GM23338 (cell line): ENCODE measurements around the gene CFAP410. TPM values are rescaled to one million over a fixed set of nuclear protein-coding genes. Genes with fewer than 3 reads are reported as not detected.
"Not testable (repeated sequence)": the region's sequence is repeated elsewhere in the genome, so short reads cannot be mapped to it uniquely, and the experiment has no call there.

ENCODE experiments used
- ATAC-seq: fragments of 200-7000 bp; cut with Tn5 transposase; 3 replicates; pipeline ENCODE4 v1.9.1; 2020
- DNase-seq: peaks from one replicate; pipeline ENCODE4 v3.0.0-alpha.2; 2015; ENCODE audit warnings: low spot score
- H2AFZ ChIP-seq: fragments of 200-600 bp; sonication (generic); 2 replicates; pipeline ENCODE4 v1.8.0; 2016; ENCODE audit warnings: antibody characterized with exemption, mild to moderate bottlenecking, moderate library complexity
- H3F3A ChIP-seq: fragments of 200-600 bp; sonication (generic); replicated peaks from 2 replicates; pipeline ENCODE4 v1.8.0; 2017; ENCODE audit warnings: antibody characterized with exemption, mixed run types, low read depth
- H3K27ac ChIP-seq: fragments of 200-600 bp; sonication (generic); 2 replicates; pipeline ENCODE4 v1.6.1; 2016; ENCODE audit warnings: low read depth
- H3K27me3 ChIP-seq: fragments of 200-600 bp; sonication (generic); 2 replicates; pipeline ENCODE4 v1.8.0; 2016; ENCODE audit warnings: mild to moderate bottlenecking, mixed run types, moderate library complexity; ENCODE audit not compliant: insufficient read depth
- H3K36me3 ChIP-seq: fragments of 200-600 bp; sonication (generic); 2 replicates; pipeline ENCODE4 v1.8.0; 2016; ENCODE audit warnings: mild to moderate bottlenecking; ENCODE audit not compliant: insufficient read depth
- H3K4me1 ChIP-seq: fragments of 200-600 bp; sonication (generic); 2 replicates; pipeline ENCODE4 v1.8.0; 2016; ENCODE audit warnings: mild to moderate bottlenecking, moderate library complexity; ENCODE audit not compliant: insufficient read depth
- H3K4me2 ChIP-seq: fragments of 200-600 bp; sonication (generic); 2 replicates; pipeline ENCODE4 v1.7.1; 2017; ENCODE audit warnings: mixed run types
- H3K4me3 ChIP-seq: fragments of 200-600 bp; sonication (generic); 2 replicates; pipeline ENCODE4 v1.6.1; 2016; ENCODE audit warnings: mixed run types
- H3K79me2 ChIP-seq: fragments of 200-600 bp; sonication (generic); replicated peaks from 2 replicates; pipeline ENCODE4 v1.8.0; 2017; ENCODE audit warnings: mild to moderate bottlenecking; ENCODE audit not compliant: insufficient read depth
- H3K9me2 ChIP-seq: fragments of 200-600 bp; sonication (generic); 2 replicates; pipeline ENCODE4 v1.8.0; 2017; ENCODE audit not compliant: insufficient read depth
- H4K20me1 ChIP-seq: fragments of 200-600 bp; sonication (generic); replicated peaks from 2 replicates; pipeline ENCODE4 v1.8.0; 2017; ENCODE audit warnings: mild to moderate bottlenecking; ENCODE audit not compliant: insufficient read depth
- H3K27ac Mint-ChIP-seq: 2 replicates; pipeline ENCODE4 v1.8.0; 2020; ENCODE audit warnings: inconsistent platforms, mild to moderate bottlenecking, moderate library complexity, mixed read lengths
- H3K27me3 Mint-ChIP-seq: 3 replicates; pipeline ENCODE4 v1.8.0; 2022; ENCODE audit warnings: low read depth, mild to moderate bottlenecking, moderate library complexity, mixed read lengths, inconsistent platforms; ENCODE audit not compliant: insufficient read depth, poor library complexity
- H3K36me3 Mint-ChIP-seq: 3 replicates; pipeline ENCODE4 v1.8.0; 2021; ENCODE audit warnings: low read depth, mild to moderate bottlenecking, inconsistent platforms, moderate library complexity, mixed read lengths
- H3K4me1 Mint-ChIP-seq: 3 replicates; pipeline ENCODE4 v1.8.0; 2020; ENCODE audit warnings: mild to moderate bottlenecking, inconsistent platforms, mixed read lengths
- H3K4me3 Mint-ChIP-seq: 3 replicates; pipeline ENCODE4 v1.8.0; 2021; ENCODE audit warnings: moderate library complexity, mild to moderate bottlenecking, inconsistent platforms, mixed read lengths
- H3K9me3 Mint-ChIP-seq: 3 replicates; pipeline ENCODE4 v1.8.0; 2020; ENCODE audit warnings: moderate library complexity, mild to moderate bottlenecking, inconsistent platforms, mixed read lengths
- CREB1 ChIP-seq: fragments of 250-450 bp; sonication (Bioruptor Pico); IDR thresholded peaks from 2 replicates; pipeline ENCODE4 v1.5.0; 2020; ENCODE audit warnings: low read depth, mild to moderate bottlenecking, moderate library complexity
- ETS1 ChIP-seq: IDR thresholded peaks from 2 replicates; pipeline ENCODE4 v1.6.1; 2016; ENCODE audit warnings: antibody characterized with exemption
- EZH2phosphoT487 ChIP-seq: fragments of 200-600 bp; sonication (generic); IDR thresholded peaks from one replicate; pipeline ENCODE4 v1.8.1; 2018; ENCODE audit warnings: antibody characterized with exemption; ENCODE audit not compliant: unreplicated experiment
- JUNB ChIP-seq: IDR thresholded peaks from one replicate; pipeline ENCODE4 v1.6.1; 2016; ENCODE audit warnings: antibody characterized with exemption; ENCODE audit not compliant: unreplicated experiment
- NANOG ChIP-seq: IDR thresholded peaks from 2 replicates; pipeline ENCODE4 v1.6.1; 2016; ENCODE audit warnings: antibody characterized with exemption, borderline replicate concordance
- STAT1 ChIP-seq: IDR thresholded peaks from one replicate; pipeline ENCODE4 v1.6.1; 2016; ENCODE audit warnings: antibody characterized with exemption; ENCODE audit not compliant: unreplicated experiment
- ZNF114 ChIP-seq: fragments of 250-450 bp; sonication (Bioruptor Pico); IDR thresholded peaks from 2 replicates; pipeline ENCODE4 v1.5.0; 2020; ENCODE audit warnings: mild to moderate bottlenecking, moderate library complexity
- ZNF462 ChIP-seq: fragments of 250-450 bp; sonication (Bioruptor Pico); IDR thresholded peaks from 2 replicates; pipeline ENCODE4 v1.5.0; 2020; ENCODE audit warnings: mild to moderate bottlenecking, moderate library complexity
- polyA plus RNA-seq: library from polyadenylated mRNA; unstranded; fragments of >200 nt; fragmentation: Nextera tagmentation; extraction: Ambion mirVana; gene quantifications from 2 replicates; pipeline ENCODE4 v1.2.1, GENCODE V29; 2016
- total RNA-seq: library from RNA; depleted of rRNA; stranded (reverse); fragments of >200 nt; shearing (Covaris generic); gene quantifications from 2 replicates; pipeline ENCODE4 v1.2.3, GENCODE V29; 2014

CFAP410 gene
- total and polyA plus RNA-seq, 2 experiments from 2014 or later, result 11.0 to 24.0 TPM

- Mint-ChIP-seq H3K27me3 (peaks cover 25% of the 10 kb centered on the region), H3K27ac (no peak overlapping the region), H3K36me3 (no peaks in the 10 kb centered on the region), H3K4me1 (peaks cover 13% of the 10 kb centered on the region), H3K4me3 (no peak overlapping the region), H3K9me3 (no peaks in the 10 kb centered on the region)
- H3K4me2 ChIP-seq, result no peak overlapping the region
- peaks cover 20% of the 10 kb centered on the region for H3K27me3 ChIP-seq
- H4K20me1 ChIP-seq, result no peaks in the 10 kb centered on the region
- H3K36me3 ChIP-seq, result no peaks in the 10 kb centered on the region
- H3F3A ChIP-seq, result 0 out of 2 replicates have a peak, but pooled peaks cover 5% of the 10 kb centered on the region
- no peak overlapping the region for H3K4me3 ChIP-seq
- peaks cover 7% of the 10 kb centered on the region; the same call in 1 of the 2 replicates for H3K4me1 ChIP-seq
- ATAC-seq, result no peak
- no peaks in the 10 kb centered on the region for H3K9me2 ChIP-seq
- no peak for DNase-seq
- no peaks in the 10 kb centered on the region for H3K79me2 ChIP-seq
- no peak overlapping the region for H2AFZ ChIP-seq
- H3K27ac ChIP-seq, result no peak overlapping the region
- TF ChIP-seq CREB1 (CRISPR knock-in tag) (no peak), EZH2phosphoT487 (no peak)
These were observed 6.3 kb upstream of the CFAP410 start for GRCh38 chr21:44345495-44345894.

GRCh38 chr21:44344541-44345183 is 5.5 kb upstream of the CFAP410 start:
- Histone ChIP-seq H3K79me2 (no peaks in the 10 kb centered on the region), H3K27ac (no peak overlapping the region), H3K36me3 (no peaks in the 10 kb centered on the region), H3F3A (peaks cover 7% of the 10 kb centered on the region; the same call in 1 of the 2 replicates), H3K27me3 (peaks cover 13% of the 10 kb centered on the region), H3K4me1 (peaks cover 15% of the 10 kb centered on the region; the same call in 1 of the 2 replicates), H2AFZ (no peak overlapping the region), H3K4me2 (no peak overlapping the region), H3K4me3 (no peak overlapping the region), H3K9me2 (no peaks in the 10 kb centered on the region), H4K20me1 (no peaks in the 10 kb centered on the region)
- Mint-ChIP-seq H3K36me3 (no peaks in the 10 kb centered on the region; the same call in 2 of the 3 replicates), H3K27me3 (peaks cover 22% of the 10 kb centered on the region), H3K4me3 (no peak overlapping the region), H3K27ac (no peak overlapping the region), H3K4me1 (peaks cover 19% of the 10 kb centered on the region), H3K9me3 (no peaks in the 10 kb centered on the region)
- ATAC-seq (no peak), DNase-seq (no peak)
- TF ChIP-seq STAT1, result no peak
- no peak for TF ChIP-seq ZNF114 (CRISPR knock-in tag)
- no peak for TF ChIP-seq JUNB
- TF ChIP-seq ZNF462 (CRISPR knock-in tag), result no peak
- TF ChIP-seq ETS1, result no peak
- TF ChIP-seq NANOG, result no peak
- TF ChIP-seq CREB1 (CRISPR knock-in tag), result no peak

- not testable (repeated sequence) for DNase-seq, H3K9me2 ChIP-seq, ATAC-seq, H3K36me3 ChIP-seq, H3K4me3 Mint-ChIP-seq, H3K27me3 ChIP-seq, H3K79me2 ChIP-seq, H3K4me3 ChIP-seq, H3K27ac Mint-ChIP-seq, H4K20me1 ChIP-seq, H3K36me3 Mint-ChIP-seq, H3K9me3 Mint-ChIP-seq
- Mint-ChIP-seq H3K27me3 (peaks cover 13% of the 10 kb centered on the region), H3K4me1 (peaks cover 24% of the 10 kb centered on the region)
- peaks cover 16% of the 10 kb centered on the region; the same call in 1 of the 2 replicates for H3K4me1 ChIP-seq
- peak overlapping the region; percentile 11 for H2AFZ ChIP-seq
- peak overlapping the region; percentile 52; the same call in 1 of the 2 replicates for H3K27ac ChIP-seq
- H3F3A ChIP-seq, result peaks cover 10% of the 10 kb centered on the region; the same call in 1 of the 2 replicates
- H3K4me2 ChIP-seq, result 0 out of 2 replicates have a peak overlapping the region, but pooled peaks have one; percentile 17
These were observed 3.8 kb upstream of the CFAP410 start for GRCh38 chr21:44342981-44343380.
